Peyer's patch (tissue), 4 donors: Measurements from ENCODE around the gene TUBAL3. TPM values are rescaled to one million over a fixed set of nuclear protein-coding genes. Genes with fewer than 3 reads are reported as not detected.

Experiments
- DNase-seq, 3 donors: peaks; one replicate each; pipeline ENCODE4 v3.0.0-alpha.2; 2017 to 2019
- H3K27ac ChIP-seq, 4 donors: fragments of 200-600 bp; sonication (generic); one replicate each; pipeline ENCODE4 v1.5.1; 2016 to 2019
- H3K27me3 ChIP-seq, 2 donors: fragments of 200-600 bp; sonication (generic); one replicate each; pipeline ENCODE4 v1.5.1; 2019
- H3K36me3 ChIP-seq, 3 donors: fragments of 200-600 bp; sonication (generic); one replicate each; pipeline ENCODE4 v1.5.1; 2016 to 2019
- H3K4me1 ChIP-seq, 4 donors: fragments of 200-600 bp; sonication (generic); one replicate each; pipeline ENCODE4 v1.5.1; 2016 to 2019
- H3K4me3 ChIP-seq, 4 donors: fragments of 200-600 bp; sonication (generic); 1 replicate in 3 of 4; 2 replicates in 1 of 4; pipeline ENCODE4 v1.5.1; 2016 to 2019; ENCODE audit warnings: mild to moderate bottlenecking in 1 of 4
- H3K9me3 ChIP-seq, 4 donors: fragments of 200-600 bp; sonication (generic); one replicate each; pipeline ENCODE4 v1.5.1; 2016 to 2019; ENCODE audit warnings: mild to moderate bottlenecking in 1 of 4
- POLR2A ChIP-seq, 2 donors: fragments of 450-650 bp; IDR thresholded peaks; one replicate each; pipeline ENCODE4 v1.5.1; 2017; ENCODE audit warnings: antibody characterized with exemption in 2 of 2, mild to moderate bottlenecking in 2 of 2, moderate library complexity in 2 of 2
- total RNA-seq, 4 donors: library from RNA; depleted of rRNA; stranded (reverse); fragments of >200 nt; gene quantifications; one replicate each; pipeline ENCODE4 v1.1.0, GENCODE V29; 2016
- TF ChIP-seq, protein P1 (sequence below), 6 experiments: fragments of 450-650 bp in 4 of 6; fragments of 200-600 bp in 2 of 6; sonication (generic) in 1 of 6; IDR thresholded peaks; one replicate each; pipeline ENCODE4 v1.5.1; 2017 to 2019; ENCODE audit warnings: antibody characterized with exemption in 6 of 6, mild to moderate bottlenecking in 3 of 6, moderate library complexity in 1 of 6

TUBAL3 gene
- total RNA-seq, 4 donors from 2014 or later = 3.3 to 95.4 (median 74.2) TPM

DNA sequence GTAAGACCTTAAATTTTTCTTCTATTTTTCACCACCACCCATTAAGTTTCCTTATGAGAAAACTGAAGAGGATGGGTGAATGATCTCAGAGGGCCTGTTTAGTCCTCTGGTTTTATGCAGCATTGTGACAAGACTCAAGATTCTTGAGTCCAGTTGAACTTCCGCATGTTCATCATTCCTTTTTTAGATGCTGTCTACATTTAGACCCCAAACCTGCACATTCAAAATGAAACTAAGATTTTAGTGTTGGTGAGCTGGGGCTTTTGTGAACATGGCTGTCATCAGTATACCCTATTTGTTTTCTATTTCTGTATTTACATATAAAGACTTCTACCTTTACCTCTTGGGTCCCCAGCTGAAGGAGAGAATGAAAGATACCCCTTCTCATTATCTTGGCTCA is 38.8 kb upstream of the TUBAL3 start:
- DNase-seq = no peak
- H3K27ac ChIP-seq = peak overlapping the region in 3 of 4 donors; percentile 2 to 59 (median 50)

DNA sequence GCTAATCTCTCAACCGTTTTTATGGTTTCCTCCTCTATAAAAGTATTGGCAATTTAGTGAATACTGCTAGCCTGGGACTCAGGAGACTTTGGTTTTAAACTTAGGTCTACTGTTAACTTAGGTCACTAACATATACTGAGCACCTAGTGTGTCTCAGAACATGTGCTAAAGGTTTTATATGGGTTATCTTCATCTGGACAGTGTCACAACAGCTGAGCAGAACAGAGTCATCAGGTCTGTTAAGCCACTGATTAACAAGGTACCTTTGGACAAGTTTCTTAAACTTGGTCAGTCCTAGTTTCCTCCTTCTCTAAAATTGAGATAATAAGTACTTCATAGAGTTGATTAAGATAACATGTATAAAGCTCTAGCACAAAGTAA is 38.4 kb upstream of the TUBAL3 start:
- H3K4me3 ChIP-seq = no peak overlapping the region
- H3K27ac ChIP-seq = peak overlapping the region in 3 of 4 donors; percentile 2 to 59 (median 50)
- H3K9me3 ChIP-seq = no peaks in the 10 kb centered on the region
- H3K27me3 ChIP-seq = no peaks in the 10 kb centered on the region
- TF ChIP-seq POLR2A (IDR thresholded peaks at IDR 0.05) = peak in 1 of 2 donors; percentile 54
- TF ChIP-seq, protein P1, sequence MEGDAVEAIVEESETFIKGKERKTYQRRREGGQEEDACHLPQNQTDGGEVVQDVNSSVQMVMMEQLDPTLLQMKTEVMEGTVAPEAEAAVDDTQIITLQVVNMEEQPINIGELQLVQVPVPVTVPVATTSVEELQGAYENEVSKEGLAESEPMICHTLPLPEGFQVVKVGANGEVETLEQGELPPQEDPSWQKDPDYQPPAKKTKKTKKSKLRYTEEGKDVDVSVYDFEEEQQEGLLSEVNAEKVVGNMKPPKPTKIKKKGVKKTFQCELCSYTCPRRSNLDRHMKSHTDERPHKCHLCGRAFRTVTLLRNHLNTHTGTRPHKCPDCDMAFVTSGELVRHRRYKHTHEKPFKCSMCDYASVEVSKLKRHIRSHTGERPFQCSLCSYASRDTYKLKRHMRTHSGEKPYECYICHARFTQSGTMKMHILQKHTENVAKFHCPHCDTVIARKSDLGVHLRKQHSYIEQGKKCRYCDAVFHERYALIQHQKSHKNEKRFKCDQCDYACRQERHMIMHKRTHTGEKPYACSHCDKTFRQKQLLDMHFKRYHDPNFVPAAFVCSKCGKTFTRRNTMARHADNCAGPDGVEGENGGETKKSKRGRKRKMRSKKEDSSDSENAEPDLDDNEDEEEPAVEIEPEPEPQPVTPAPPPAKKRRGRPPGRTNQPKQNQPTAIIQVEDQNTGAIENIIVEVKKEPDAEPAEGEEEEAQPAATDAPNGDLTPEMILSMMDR (IDR thresholded peaks at IDR 0.05) = no peak
- H3K4me1 ChIP-seq = no peaks in the 10 kb centered on the region
- H3K36me3 ChIP-seq = no peaks in the 10 kb centered on the region
- DNase-seq = no peak

More for the DNA sequence above, 38.8 kb upstream of the TUBAL3 start:
- H3K9me3 ChIP-seq = no peaks in the 10 kb centered on the region
- no peak overlapping the region for H3K4me3 ChIP-seq
- no peaks in the 10 kb centered on the region for H3K4me1 ChIP-seq
- no peaks in the 10 kb centered on the region for H3K36me3 ChIP-seq
- TF ChIP-seq POLR2A (IDR thresholded peaks at IDR 0.05) = no peak
- TF ChIP-seq, protein P1 (IDR thresholded peaks at IDR 0.05) = no peak
- H3K27me3 ChIP-seq = no peaks in the 10 kb centered on the region

DNA sequence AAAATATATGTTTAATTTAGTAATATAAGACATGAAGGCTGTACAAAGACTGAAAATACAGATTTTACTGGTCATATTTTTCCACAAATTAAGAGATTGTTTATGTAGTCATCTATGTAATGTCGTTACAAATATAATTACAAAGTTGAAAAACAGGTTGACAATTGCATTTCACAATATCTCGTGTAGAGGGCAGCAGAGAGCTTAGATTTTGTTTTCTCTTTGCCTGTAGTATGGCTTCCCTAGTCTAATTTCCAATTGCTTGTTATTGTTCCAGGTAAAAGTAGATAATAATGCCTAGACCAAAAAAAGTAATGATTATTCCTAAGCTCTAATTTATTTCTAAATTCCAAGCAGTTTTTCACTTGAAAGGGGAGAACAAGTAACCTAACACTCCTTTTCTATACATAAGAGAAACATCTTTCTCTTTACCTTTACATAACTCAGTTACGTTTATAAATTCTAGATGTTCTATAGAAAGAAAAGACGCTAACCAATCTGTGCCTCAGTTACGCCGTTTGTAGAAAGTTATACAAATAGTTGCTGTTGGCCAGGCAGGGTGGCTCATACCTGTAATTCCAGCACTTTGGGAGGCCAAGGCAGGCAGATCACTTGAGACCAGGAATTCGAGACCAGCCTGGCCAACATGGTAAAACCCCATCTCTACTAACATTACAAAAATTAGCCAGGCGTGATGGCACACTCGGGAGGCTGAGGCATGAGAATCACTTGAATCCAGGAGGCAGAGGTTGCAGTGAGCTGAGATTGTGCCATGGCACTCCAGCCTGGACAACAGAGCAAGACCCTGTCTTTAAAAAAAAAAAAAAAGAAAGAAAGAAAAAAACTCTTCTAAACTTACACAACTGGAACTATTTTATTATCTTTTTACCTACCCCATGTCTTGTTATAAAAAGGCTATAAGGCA is 37.7 kb upstream of the TUBAL3 start:
- Histone ChIP-seq H3K9me3 (no peaks in the 10 kb centered on the region), H3K4me1 (no peaks in the 10 kb centered on the region), H3K27ac (peak overlapping the region in 2 of 4 donors; percentile 59 to 66), H3K4me3 (no peak overlapping the region), H3K36me3 (no peaks in the 10 kb centered on the region), H3K27me3 (no peaks in the 10 kb centered on the region)
- DNase-seq = no peak
- TF ChIP-seq, protein P1 (IDR thresholded peaks at IDR 0.05) = peak; percentile 20 to 93 (median 88)
- no peak for TF ChIP-seq POLR2A (IDR thresholded peaks at IDR 0.05)

DNA sequence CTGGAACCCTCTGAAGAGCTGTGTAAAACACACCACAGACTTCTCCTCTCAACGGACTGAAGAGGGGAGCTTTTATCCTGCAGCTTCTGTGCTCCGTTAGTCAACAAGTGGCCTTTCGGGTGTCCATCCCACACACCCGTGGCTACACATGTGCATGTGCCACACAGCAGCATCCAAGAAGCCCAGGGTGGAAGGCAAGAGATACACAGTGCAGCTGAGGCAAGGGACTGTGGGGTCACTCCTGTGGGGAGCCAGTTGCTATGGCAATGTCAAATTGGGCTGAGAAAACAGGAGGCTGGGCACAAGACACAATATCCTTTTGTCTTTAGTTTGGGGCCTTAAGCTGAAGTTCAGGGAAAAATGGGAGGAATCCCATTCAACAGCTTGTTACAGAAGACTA is 36.5 kb upstream of the TUBAL3 start:
- TF ChIP-seq, protein P1 (IDR thresholded peaks at IDR 0.05) = no peak
- no peak for TF ChIP-seq POLR2A (IDR thresholded peaks at IDR 0.05)
- Histone ChIP-seq H3K36me3 (no peaks in the 10 kb centered on the region), H3K27ac (no peak overlapping the region), H3K4me1 (no peaks in the 10 kb centered on the region), H3K9me3 (no peaks in the 10 kb centered on the region), H3K4me3 (no peak overlapping the region), H3K27me3 (no peaks in the 10 kb centered on the region)
- no peak for DNase-seq

DNA sequence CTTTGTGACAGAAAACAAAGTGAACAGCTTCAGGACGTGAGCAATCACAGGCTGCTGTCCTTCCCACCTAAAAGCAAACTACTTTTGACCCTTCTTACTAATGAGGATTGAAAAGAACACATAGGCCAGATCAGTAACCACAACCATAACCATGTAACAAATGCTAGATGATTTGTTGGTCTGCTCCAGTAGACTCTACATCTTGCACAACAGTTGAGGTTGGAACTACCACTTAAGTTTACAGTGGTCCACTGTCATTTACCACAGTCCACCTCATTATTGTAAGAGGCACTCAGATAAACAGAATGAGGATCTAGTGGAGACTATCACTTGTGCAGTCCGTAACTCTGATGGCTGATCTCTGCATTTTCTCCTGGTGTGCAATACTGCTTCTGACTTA is 35.6 kb upstream of the TUBAL3 start:
- no peaks in the 10 kb centered on the region for H3K4me1 ChIP-seq
- no peaks in the 10 kb centered on the region for H3K9me3 ChIP-seq
- no peak for DNase-seq
- no peaks in the 10 kb centered on the region for H3K27me3 ChIP-seq
- no peak overlapping the region for H3K27ac ChIP-seq
- no peaks in the 10 kb centered on the region for H3K36me3 ChIP-seq
- TF ChIP-seq, protein P1 (IDR thresholded peaks at IDR 0.05) = no peak
- no peak for TF ChIP-seq POLR2A (IDR thresholded peaks at IDR 0.05)
- no peak overlapping the region for H3K4me3 ChIP-seq
